ENCODE results near the gene COX8A.
A peak's percentile ranks its signal among the peaks of the same experiment; 100 is the strongest.
"Not testable (repeated sequence)": the region's sequence is repeated elsewhere in the genome, so short reads cannot be mapped to it uniquely, and the experiment has no call there.

The COX8A gene

DNA sequence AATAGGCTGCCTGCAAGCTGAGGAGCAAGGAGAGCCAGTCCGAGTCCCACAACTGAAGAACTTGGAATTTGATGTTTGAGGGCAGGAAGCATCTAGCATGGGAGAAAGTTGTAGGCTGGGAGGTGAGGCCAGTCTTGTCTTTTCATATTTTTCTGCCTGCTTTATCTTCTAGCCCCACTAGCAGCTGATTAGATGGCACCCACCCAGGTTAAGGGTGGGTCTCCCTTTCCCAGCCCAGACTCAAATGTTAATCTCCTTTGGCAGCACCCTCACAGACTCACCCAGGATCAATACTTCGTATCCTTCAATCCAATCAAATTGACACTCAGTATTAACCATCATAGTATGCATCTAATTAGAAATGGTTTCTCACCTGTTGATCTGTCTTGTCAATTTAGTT is 5.0 kb upstream of the COX8A start:
- no peak for DNase-seq (ENCODE audit: low read depth in 2 of 2)

DNA sequence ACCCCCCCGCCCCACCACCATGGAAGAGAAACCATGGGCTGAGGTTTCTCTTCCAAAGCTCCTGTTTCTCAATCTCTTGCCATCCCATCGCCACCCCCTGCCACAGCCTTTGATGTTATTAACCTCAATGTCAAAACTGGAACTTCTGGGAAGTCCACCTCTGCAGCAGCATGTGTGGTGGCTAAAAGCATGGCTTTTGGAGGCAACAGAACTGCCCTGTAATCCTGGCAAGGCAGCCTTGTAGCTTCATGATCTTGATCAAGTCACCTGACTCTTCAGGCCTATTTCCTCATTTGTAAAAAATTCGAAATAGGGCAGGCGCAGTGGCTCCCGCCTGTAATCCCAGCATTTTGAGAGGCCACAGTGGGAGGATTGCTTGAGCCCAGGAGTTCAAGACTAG is 3.5 kb upstream of the COX8A start:
- no peak for DNase-seq (ENCODE audit: low read depth in 2 of 2)

DNA sequence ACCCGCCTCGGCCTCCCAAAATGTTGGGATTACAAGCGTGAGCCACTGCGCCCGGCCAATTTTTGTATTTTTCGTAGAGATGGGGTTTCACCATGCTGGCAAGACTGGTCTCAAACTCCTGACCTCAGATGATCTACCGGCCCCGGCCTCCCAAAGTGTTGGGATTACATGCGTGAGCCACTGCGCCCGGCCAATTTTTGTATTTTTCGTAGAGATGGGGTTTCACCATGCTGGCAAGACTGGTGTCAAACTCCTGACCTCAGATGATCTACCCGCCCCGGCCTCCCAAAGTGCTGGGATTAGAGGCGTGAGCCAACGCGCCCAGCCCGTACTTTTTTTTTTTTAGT is 535 bp upstream of the COX8A start:
- not testable (repeated sequence) for DNase-seq (ENCODE audit: low read depth in 2 of 2)

DNA sequence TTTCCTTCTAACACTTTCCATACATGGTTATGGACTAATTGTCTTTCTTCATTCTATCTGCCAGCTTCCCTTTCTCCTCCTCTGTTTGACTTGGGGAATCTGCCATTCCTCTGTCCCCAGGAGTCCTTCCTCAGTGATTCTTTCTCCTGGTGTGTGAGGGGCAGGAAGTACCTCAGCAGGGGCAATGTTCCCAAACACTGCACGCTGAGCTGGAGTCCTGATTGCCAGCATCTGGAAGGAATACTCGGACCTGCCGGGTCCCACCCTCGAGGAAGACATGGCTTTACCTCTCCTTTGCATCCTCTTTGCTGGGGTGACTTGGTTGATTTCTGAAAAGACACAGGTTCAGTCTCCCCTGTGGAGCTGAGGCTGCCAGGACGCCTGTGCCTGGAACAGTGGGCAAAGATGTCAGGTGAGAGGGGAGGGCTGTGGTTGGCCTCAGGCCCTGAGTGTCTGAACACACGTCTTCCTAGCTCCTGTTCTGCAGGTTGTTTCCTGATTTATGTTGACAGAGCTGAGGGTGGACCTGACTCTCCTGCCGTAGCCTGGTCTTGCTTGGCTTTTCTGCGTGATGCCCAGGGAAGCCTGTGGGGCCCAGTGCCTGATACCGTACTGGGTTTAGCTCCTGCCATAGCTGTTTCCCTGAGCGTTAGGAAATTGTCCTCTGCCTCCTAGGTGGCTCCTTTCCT is 4.3 kb downstream of the COX8A start:
- DNase-seq (ENCODE audit: low read depth in 2 of 2) = no peak

DNA sequence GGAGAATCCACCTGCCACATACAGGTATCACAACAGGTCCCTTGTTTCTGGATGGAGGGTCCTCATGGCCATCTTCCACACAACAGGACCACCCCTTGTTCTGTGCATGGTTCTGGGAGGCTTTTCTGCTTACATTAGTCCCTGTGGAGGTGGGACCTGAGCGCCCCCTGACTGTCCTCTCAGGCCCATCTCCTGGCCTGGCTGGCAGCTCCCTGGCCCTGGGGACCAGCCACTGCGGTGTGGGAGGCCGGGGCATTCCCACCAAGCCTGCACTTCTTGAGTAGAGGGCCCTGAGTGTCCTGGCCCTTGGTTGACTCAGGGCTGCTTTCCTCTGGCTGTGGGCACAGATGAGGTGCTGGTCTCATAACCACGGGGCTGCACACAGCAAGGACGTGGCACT is 5.0 kb downstream of the COX8A start:
- DNase-seq (ENCODE audit: low read depth in 2 of 2) = no peak

DNA sequence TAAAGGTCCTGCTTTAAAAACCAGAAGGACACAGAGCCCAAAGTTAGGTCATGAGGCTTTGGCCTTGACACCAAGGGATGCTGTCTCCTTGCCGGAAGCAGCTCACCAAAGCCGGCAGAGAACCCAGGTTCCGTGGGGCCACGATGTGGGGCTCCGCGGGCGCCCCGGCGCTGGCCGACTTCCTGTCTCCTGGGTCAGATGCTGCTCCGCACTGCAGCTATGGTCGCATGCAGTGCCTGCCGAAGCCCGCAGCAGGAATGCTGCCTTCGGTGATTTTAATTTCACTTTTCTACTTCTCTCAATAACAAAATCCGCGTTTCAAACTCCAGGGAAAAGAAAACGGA is 11.4 kb downstream of the COX8A start:
- DNase-seq (ENCODE audit: low read depth in 2 of 2) = peak in 1 of 2 donors; percentile 54

DNA sequence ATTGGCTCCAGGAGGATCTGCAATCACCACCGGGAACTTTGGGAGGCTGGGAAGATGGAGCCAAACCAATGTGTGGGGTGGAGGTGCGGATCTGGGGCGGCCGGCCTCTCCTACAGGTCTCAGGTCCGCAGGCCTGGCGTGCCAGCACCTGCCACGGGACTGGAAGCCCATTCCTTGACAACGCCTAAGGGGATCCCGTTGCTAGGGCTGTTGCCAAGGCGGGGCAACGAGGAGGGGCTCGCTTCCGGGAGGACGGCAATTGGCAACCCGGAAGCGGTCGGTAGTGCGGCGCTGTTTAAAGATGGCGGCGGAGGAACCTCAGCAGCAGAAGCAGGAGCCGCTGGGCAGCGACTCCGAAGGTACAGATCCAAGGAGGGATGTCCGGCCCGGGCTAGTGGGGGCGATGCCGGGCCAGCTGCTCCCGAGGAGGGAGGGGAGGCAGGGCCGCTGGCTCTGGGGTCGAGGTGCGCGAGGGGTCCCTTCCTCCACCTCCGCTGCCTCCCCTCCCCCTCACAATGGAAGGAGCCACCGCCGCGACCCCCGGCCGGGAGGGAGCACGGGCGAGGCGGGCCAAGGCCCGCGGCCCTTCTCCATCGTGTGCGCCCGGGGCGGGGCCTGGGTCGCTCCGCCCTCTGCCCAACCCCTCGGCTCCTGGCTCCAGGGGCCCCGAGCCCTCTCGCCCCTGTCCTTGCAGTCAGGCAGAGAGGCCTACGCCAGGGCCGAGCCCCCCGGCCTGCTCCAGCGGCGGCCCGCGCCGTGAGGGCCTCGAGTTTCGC is 11.9 kb downstream of the COX8A start, which contains the start of gene OTUB1:
OTUB1 (plus strand) TSS at position 283 of the 776 bp plus-strand sequence; CDS start at position 302, 19 bp downstream.
- DNase-seq (ENCODE audit: low read depth in 2 of 2) = peak; percentile 78 to 80

DNA sequence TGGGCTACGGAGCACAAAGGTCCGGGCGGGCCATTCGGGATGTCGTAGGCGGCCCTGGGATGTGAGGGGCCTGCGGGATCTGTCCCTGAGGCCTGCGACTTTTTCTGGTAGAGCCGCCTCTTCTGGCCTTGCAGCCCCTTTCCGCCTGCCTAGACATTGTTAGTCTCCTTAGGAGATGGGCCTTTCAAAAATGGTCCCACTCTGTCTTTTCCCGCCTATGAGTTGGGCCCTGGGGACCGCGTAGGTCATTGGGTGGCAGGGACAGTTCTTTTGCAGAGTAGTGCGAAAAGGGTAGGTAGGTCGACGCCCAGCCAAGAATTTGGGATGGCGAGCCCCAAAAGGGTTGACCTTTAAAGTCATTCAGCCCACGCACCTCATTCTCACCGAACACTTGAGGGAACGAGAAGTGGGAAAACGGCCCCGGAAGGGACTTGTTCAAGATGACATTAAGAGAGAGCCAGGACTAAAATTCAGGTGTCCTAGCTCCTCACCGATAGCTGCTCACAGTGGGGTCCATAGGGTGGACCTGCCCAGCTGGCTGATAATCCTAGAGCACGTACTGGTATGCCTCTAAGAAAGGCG is 12.6 kb downstream of the COX8A start:
- DNase-seq (ENCODE audit: low read depth in 2 of 2) = no peak

DNA sequence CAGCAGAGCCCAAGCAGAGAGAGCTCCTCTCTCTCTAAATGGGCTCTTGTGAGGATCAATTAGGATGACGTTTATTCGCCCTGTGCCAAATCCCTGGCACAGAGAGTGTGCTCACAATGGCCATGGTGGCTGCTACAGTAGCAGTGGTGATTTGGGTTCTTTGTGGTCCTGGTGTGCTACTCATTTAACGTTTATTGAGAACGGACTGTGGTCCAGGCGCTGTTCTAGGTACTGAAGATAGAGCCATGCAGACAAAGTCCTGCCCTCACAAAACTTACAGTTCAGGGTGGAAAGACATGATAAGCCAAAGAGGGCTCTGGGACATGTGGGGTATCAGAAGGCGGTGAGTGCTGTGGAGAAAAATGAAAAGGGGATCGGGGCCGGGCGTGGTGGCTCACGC is 17.1 kb downstream of the COX8A start:
- DNase-seq (ENCODE audit: low read depth in 2 of 2) = no peak

DNA sequence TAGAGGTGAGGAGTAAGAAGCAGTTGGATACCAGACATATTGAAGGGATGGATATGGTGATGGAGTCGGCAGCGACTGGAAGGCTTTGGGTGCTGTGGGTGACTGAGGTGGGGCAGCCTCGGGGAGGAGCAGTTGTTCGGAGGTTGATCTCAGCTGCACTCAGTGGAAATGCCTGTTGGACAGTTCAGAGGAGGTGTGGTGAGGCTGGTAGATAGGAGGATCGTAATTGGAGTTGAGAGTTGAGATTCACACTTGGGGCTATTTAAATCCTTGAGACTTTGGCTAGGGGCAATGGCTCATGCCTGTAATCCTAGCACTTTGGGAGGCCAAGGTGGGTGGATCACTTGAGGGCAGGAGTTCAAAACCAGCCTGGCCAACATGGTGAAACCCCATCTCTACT is 18.7 kb downstream of the COX8A start:
- no peak for DNase-seq (ENCODE audit: low read depth in 2 of 2)

DNA sequence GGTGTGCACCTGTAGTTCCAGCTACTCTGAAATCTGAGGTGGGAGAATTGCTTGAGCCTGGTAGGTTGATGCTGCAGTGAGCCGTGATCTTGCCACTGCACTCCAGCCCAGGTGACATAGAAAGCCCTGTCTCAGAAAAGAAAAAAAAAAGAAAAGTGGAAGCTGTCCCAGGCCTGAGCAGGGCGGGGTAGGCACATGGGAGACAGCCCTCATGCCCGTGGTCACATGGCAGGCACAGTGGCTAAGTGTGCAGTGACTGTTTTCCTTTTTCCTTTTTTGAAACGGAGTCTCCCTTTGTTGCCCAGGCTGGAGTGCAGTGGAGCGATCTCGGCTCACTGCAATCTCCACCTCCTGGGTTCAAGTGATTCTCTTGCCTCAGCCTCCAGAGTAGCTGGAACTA is 19.6 kb downstream of the COX8A start:
- no peak for DNase-seq (ENCODE audit: low read depth in 2 of 2)

DNA sequence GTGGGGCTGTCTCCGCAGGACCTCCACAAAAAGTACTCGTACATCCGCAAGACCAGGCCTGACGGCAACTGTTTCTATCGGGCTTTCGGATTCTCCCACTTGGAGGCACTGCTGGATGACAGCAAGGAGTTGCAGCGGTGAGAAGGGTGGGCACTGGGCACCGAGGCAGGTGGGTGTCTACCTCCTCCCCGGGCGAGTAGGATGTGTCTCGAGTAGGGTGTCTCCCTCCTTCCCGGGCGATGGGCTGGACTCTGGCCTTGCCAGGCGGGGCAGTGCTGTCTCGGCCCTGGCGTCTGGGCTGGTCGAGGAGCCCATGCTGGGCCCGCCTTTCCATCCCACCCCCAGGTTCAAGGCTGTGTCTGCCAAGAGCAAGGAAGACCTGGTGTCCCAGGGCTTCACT is 22.1 kb downstream of the COX8A start:
- DNase-seq (ENCODE audit: low read depth in 2 of 2) = no peak

DNA sequence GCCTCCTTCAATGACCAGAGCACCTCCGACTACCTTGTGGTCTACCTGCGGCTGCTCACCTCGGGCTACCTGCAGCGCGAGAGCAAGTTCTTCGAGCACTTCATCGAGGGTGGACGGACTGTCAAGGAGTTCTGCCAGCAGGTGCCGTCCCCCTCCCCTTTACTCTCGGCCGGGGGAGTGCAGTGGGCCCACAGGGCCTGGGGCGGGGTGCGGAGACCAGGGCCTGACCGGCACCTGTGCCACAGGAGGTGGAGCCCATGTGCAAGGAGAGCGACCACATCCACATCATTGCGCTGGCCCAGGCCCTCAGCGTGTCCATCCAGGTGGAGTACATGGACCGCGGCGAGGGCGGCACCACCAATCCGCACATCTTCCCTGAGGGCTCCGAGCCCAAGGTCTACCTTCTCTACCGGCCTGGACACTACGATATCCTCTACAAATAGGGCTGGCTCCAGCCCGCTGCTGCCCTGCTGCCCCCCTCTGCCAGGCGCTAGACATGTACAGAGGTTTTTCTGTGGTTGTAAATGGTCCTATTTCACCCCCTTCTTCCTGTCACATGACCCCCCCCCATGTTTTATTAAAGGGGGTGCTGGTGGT is 22.8 kb downstream of the COX8A start:
- DNase-seq (ENCODE audit: low read depth in 2 of 2) = no peak

DNA sequence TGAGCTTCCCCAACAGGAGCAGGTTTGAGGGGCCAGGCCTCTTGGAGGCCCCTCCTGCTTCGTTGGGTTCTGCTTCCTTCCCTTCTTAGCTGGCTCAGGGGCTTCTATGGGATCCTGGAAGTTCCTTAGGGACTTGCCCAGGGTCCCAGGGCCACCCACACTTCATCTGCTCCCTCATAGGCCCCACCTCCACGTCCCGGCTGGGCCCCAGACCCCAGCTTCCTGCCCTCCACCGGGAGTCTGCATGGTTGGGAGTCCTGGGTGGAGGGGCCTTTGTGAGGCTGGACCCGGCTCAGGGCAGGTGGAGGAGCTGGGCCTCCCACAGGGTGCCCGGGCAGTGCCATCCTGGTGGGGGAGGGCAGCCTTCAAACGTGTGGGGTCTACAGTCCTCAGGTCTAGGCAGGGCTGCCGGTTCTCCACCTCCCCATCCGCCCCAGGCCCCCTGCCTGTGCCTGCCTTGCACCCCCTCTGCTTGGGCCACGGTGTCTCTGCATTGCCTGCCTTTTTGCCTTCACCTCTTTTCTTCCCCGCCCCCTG is 23.4 kb downstream of the COX8A start:
- DNase-seq (ENCODE audit: low read depth in 2 of 2) = no peak

DNA sequence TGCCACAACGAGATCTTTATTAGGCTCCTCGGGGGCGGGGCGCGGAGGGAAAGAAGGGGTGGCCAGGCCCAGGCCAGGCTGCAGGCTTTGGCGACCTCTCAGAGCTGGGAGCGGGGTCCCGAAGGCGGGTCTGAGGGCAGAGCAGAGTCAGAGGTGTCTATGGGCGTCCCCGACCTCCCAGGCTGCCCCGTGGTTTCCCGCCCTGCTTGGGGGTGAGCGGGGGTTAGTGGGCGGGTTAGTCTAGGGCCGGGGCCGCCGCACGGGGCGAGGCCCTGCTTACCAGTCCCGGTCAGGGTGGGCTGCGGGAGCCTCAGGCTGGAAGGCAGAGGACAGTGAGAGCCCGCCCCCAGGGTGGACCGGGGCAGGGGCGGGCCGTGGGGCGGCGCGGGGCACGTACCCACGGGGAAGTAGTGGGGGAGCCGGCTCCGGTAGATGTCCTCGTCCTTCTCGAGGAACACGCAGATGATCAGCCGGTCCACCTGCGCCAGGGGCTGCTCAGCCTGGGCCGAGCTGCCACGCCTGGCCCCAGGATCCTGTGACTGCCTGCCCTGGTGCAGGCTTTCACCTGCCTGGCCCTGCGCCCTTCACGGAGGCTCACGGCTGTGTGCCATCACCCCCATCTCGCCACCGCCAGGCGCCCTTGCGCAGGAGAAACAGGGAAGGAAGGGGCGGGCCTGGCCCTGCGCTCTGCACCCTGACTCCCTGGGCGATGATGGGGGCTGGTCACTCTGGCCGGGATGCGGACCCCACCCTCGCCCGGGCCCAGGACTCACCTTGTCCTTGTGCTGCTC is 24.3 kb downstream of the COX8A start:
- DNase-seq (ENCODE audit: low read depth in 2 of 2) = no peak

DNA sequence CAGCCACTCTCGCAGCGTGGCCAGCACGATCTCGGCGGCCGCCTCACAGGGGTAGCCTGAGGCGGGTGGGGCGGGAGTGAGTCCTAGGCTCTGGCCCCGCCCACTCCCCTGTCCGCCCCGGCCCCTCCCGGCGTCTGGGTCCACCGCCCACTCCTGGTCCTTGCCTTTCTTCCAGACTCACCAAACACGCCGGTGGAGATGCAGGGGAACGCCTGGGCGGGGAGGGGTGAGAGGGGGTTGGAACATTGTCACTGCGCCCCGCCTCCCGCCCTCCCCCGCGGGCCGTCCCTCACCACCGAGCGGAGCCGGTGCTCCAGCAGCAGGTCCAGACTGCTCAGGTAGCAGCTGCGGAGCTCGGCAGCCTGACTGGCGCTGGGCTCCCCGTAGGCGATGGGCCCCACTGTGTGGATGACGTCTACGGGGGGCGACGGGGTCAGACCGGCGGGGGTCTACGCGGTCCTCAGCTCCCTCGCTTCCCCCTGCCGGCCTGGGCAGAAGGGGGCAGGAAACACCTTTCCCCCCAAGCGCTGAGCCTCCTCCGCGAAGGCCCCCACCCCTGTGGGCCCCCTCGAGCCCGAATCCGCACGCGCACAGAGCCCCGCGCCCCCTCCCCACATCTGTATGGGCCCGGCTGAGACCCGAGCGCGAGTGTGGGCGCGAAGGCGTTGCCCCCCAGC is 25.1 kb downstream of the COX8A start:
- DNase-seq (ENCODE audit: low read depth in 2 of 2) = peak; percentile 59 to 69

DNA sequence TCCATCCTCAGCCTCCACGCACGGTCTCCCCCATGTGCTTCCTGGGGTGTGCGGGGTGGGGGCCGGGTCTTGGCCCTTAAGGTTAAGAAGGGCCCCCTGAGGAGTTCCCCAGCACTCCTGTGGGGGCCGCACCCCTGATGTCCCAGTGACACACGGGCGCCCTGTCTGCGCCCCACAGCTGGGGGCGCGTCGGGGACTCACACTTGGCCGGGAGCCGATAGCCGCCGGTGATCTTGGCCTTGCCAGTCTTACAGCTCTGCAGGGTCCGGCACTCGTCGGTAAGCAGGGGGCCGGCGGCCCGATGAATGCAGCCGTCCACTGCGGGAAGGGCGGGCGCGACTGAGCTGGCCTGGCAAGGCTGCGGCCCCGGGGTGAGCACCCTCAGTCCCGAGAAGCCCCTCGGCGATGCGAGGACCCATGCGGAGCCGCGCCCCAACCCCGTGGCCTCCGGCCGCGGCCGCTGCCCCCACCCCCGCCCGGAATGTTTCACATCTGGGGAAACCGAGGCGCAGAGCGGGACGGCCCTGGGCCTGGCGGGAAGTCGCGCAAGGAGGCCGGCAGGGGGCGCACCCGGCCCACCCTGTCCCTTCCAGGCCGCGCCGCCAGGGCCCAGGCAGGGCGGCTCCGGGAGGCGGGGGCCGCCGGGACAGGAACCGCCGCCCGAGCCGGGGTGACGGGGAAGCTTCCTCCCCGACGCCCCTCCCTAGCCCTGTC is 25.8 kb downstream of the COX8A start:
- DNase-seq (ENCODE audit: low read depth in 2 of 2) = peak; percentile 53 to 71

DNA sequence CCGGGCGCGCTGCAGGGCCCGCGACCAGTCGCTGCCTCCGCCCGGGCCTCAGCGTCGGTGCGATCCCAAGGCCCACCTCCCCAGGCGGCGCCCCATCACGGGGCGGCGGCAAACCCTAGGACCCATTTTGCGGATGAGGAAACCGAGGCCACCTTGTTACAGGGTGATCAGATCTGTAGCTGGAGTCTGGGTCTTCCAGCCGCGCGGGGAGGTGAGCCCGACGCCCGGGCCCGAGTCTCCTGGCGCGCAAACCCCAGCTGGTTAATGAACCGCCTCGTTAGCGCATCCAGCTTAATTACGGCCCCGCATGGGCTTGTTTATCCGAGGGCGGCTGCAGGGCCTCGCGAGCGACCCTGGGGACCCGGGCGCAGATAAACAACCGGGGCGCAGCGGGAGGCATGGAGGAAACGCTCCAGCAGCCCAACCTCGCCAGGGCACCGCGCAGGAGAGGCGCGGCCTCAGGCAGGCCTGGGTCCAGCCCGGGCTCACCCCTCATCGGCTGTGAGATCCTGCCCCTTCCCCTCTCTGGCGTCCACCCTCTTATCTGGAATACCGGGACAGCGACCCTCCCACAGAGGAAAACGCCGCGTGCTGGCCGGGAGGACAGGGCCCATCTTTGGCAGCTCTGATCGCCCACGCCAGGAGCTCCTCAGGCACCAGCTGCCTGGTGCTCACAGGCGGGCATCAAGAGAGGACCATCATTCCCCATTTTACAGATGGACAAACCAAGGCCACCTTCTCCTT is 26.5 kb downstream of the COX8A start:
- no peak for DNase-seq (ENCODE audit: low read depth in 2 of 2)

DNA sequence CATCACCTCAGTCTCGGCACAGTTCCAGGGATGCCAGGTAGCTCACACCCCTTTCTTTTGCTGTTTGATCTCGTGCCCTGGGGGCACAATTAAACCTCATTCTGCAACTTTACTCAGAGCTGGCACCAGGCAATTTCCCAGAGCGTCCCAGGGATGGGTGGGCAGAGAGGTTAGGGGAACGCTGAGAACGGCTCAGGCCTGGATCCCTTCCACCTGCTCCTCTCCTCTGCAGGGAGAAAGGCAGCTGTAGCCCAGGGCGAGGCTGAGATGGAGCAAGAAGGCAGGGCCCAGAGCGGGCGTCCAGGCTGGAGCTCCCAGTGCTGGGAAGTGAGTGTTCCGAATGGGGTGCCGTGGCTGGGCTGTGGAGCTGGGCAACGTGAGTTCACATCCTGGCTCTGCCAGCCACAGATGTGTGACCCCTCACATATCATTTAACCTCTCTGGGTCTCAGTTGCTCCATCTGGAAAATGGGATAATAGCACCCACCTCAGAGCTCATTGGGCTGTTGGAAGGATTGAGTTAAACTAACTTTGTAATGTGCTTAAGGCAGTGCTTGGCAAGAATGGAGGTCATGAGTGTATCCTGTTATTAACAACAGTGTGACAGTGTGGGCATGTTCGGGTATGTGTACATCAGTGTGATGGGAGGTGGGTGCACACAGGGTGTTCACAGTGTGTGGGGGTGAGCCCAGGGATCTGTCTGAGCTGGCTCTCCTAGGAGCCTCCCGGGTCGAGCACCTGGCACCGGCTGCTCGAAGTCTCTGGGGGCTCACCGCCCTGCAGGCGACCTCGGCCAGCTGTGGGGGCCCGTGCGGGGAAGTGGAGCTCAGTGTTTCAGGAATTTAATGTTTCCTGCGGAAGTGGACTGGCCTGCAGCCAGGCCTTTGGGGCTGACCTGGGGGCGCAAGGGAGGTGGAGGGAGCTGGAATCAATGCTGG is 27.3 kb downstream of the COX8A start:
- DNase-seq (ENCODE audit: low read depth in 2 of 2) = no peak
